Astrocyte of the cerebellum (primary cell): ENCODE results near the gene ULK2.
"Not testable (repeated sequence)": the region's sequence is repeated elsewhere in the genome, so short reads cannot be mapped to it uniquely, and the experiment has no call there.

Experiments
- DNase-seq: peaks from one replicate; pipeline ENCODE4 v3.0.0-alpha.2; 2011; ENCODE audit warnings: low read depth
- H3K4me3 ChIP-seq: 2 replicates; pipeline ENCODE4 v1.5.1; 2011; ENCODE audit warnings: mild to moderate bottlenecking, low read depth, low read length, moderate library complexity
- CTCF ChIP-seq: IDR thresholded peaks from 2 replicates; pipeline ENCODE4 v1.5.1; 2012; ENCODE audit warnings: low read length, low read depth, moderate library complexity, mild to moderate bottlenecking; ENCODE audit errors: missing control alignments
- in situ Hi-C: cut with HindIII; loops from 2 replicates; pipeline ENCODE4 v1.10.0; 2017; ENCODE audit warnings: low sequenced_read_pairs

ULK2 gene

GRCh38 chr17:19904412-19904811, 36.7 kb upstream of the ULK2 start:
- TF ChIP-seq CTCF: no peak
- no peak overlapping the region for H3K4me3 ChIP-seq
- no peak for DNase-seq
- in situ Hi-C loops: no loop called here

- in situ Hi-C loops: no loop called here
- TF ChIP-seq CTCF: no peak
- no peak for DNase-seq
- no peak overlapping the region for H3K4me3 ChIP-seq
Measured at GRCh38 chr17:19900809-19901208, 33.1 kb upstream of the ULK2 start.

- in situ Hi-C loops: no loop called here
- H3K4me3 ChIP-seq: no peak overlapping the region
- no peak for DNase-seq
- no peak for TF ChIP-seq CTCF
Measured at GRCh38 chr17:19897903-19898302, 30.2 kb upstream of the ULK2 start.

- no peak overlapping the region for H3K4me3 ChIP-seq
- TF ChIP-seq CTCF: no peak
- no peak for DNase-seq
- in situ Hi-C loops: no loop called here
Measured at GRCh38 chr17:19897090-19897837, 29.5 kb upstream of the ULK2 start.

- no peak for DNase-seq
- in situ Hi-C loops: no loop called here
- H3K4me3 ChIP-seq: no peak overlapping the region
- no peak for TF ChIP-seq CTCF
Measured at GRCh38 chr17:19896679-19897078, 28.9 kb upstream of the ULK2 start.

- DNase-seq, in situ Hi-C loops, H3K4me3 ChIP-seq: not testable (repeated sequence)
Measured at GRCh38 chr17:19890554-19890953, 22.8 kb upstream of the ULK2 start.

- H3K4me3 ChIP-seq, DNase-seq, in situ Hi-C loops: not testable (repeated sequence)
Measured at GRCh38 chr17:19890001-19890400, 22.3 kb upstream of the ULK2 start.

- no peak for TF ChIP-seq CTCF
- no peak for DNase-seq
- no peak overlapping the region for H3K4me3 ChIP-seq
- in situ Hi-C loops: no loop called here
Measured at GRCh38 chr17:19886116-19886515, 18.4 kb upstream of the ULK2 start.
